Endodermal cell (in vitro differentiated cells): ENCODE data around the gene ST6GALNAC2. TPM values are rescaled to one million over a fixed set of nuclear protein-coding genes. Genes with fewer than 3 reads are reported as not detected.

Source experiments
- DNase-seq: peaks from one replicate; pipeline ENCODE4 v3.0.0-alpha.2; 2017
- H3K27ac ChIP-seq: 2 replicates; pipeline ENCODE4 v1.5.1; 2013; ENCODE audit warnings: mild to moderate bottlenecking, low read depth, low read length, moderate library complexity
- H3K27me3 ChIP-seq: 2 replicates; pipeline ENCODE4 v1.6.1; 2013; ENCODE audit warnings: mild to moderate bottlenecking, low read length, moderate library complexity; ENCODE audit not compliant: insufficient read depth, control insufficient read depth, poor library complexity, severe bottlenecking
- H3K36me3 ChIP-seq: 2 replicates; pipeline ENCODE4 v1.7.0; 2013; ENCODE audit warnings: mild to moderate bottlenecking, low read length, moderate library complexity; ENCODE audit not compliant: control insufficient read depth, insufficient read depth
- H3K4me1 ChIP-seq: one replicate; pipeline ENCODE4 v1.7.0; 2013; ENCODE audit warnings: low read length; ENCODE audit not compliant: control insufficient read depth, insufficient read depth
- H3K4me3 ChIP-seq: 2 replicates; pipeline ENCODE4 v1.5.1; 2013; ENCODE audit warnings: mild to moderate bottlenecking, low read length, moderate library complexity
- H3K9ac ChIP-seq: 2 replicates; pipeline ENCODE4 v1.6.1; 2013; ENCODE audit warnings: mild to moderate bottlenecking, low read length, moderate library complexity; ENCODE audit not compliant: poor library complexity, severe bottlenecking; ENCODE audit errors: extremely low read depth
- H3K9me3 ChIP-seq: 2 replicates; pipeline ENCODE4 v1.6.1; 2013; ENCODE audit warnings: mild to moderate bottlenecking, low read length, moderate library complexity; ENCODE audit not compliant: control insufficient read depth
- H3K27ac Mint-ChIP-seq: 2 replicates; pipeline ENCODE4 v1.8.0; 2020; ENCODE audit warnings: mixed read lengths
- H3K27me3 Mint-ChIP-seq: 2 replicates; pipeline ENCODE4 v1.8.0; 2021; ENCODE audit warnings: mild to moderate bottlenecking, mixed read lengths; ENCODE audit not compliant: insufficient read depth
- H3K36me3 Mint-ChIP-seq: 2 replicates; pipeline ENCODE4 v1.8.0; 2020; ENCODE audit warnings: low read depth, mixed read lengths
- H3K4me1 Mint-ChIP-seq: 2 replicates; pipeline ENCODE4 v1.8.0; 2020; ENCODE audit warnings: mixed read lengths
- H3K4me3 Mint-ChIP-seq: 2 replicates; pipeline ENCODE4 v1.8.0; 2020; ENCODE audit warnings: mild to moderate bottlenecking, moderate library complexity, mixed read lengths
- H3K9me3 Mint-ChIP-seq: 2 replicates; pipeline ENCODE4 v1.8.0; 2020; ENCODE audit warnings: mild to moderate bottlenecking, mixed read lengths
- WGBS, 2 experiments: methylation state at CpG; one replicate each; pipeline versions ENCODE4 v1.1.5 to v1.1.7; 2013; ENCODE audit warnings: missing lambda C conversion rate in 2 of 2, mixed read lengths in 1 of 2; ENCODE audit not compliant: insufficient coverage in 1 of 2, insufficient read length in 1 of 2; 5-methylcytosine and 5-hydroxymethylcytosine counted together
- total RNA-seq, 2 donors: library from RNA; stranded (reverse); fragmentation: NEBNext Ultra II Directional in 1 of 2; extraction: Animal tissue kit (Norgen Biotek cat#: 25700) in 1 of 2; gene quantifications; 2 replicates in 1 of 2; 3 replicates in 1 of 2; pipeline ENCODE4 v1.2.1, GENCODE V29; 2021
- TF ChIP-seq, protein P1 (sequence below): fragments of 200-600 bp; sonication (generic); conservative IDR thresholded peaks from 2 replicates; pipeline ENCODE4 v1.5.0; 2021; ENCODE audit warnings: antibody characterized with exemption, mild to moderate bottlenecking

Gene ST6GALNAC2
- total RNA-seq, 2 donors from 2014 or later, result 15.1 to 26.9 TPM

DNA sequence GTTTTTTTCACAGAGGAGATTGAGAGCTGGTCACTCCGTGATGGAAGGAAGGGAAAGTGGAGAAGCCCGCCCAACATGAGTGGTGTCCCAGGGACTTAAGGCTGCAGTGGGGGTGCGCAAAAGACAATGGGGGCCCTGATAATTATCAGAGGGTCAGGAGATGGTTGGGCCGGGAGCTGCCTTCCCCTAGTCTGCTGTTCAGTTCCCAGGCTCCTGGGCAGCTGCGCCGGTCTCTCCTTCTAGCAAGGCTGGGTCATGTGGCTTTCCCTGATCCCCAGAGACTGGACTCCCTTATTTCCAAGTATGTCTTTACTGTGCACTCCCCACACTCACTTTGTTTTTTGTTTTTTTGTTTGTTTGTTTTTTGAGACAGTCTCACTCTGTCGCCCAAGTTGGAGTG is 64.4 kb downstream of the ST6GALNAC2 start:
- TF ChIP-seq, protein P1, sequence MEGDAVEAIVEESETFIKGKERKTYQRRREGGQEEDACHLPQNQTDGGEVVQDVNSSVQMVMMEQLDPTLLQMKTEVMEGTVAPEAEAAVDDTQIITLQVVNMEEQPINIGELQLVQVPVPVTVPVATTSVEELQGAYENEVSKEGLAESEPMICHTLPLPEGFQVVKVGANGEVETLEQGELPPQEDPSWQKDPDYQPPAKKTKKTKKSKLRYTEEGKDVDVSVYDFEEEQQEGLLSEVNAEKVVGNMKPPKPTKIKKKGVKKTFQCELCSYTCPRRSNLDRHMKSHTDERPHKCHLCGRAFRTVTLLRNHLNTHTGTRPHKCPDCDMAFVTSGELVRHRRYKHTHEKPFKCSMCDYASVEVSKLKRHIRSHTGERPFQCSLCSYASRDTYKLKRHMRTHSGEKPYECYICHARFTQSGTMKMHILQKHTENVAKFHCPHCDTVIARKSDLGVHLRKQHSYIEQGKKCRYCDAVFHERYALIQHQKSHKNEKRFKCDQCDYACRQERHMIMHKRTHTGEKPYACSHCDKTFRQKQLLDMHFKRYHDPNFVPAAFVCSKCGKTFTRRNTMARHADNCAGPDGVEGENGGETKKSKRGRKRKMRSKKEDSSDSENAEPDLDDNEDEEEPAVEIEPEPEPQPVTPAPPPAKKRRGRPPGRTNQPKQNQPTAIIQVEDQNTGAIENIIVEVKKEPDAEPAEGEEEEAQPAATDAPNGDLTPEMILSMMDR, result no peak
- Histone ChIP-seq H3K27me3 (peaks cover 5% of the 10 kb centered on the region), H3K4me3 (no peak overlapping the region), H3K36me3 (no peaks in the 10 kb centered on the region), H3K27ac (no peak overlapping the region), H3K4me1 (no peaks in the 10 kb centered on the region), H3K9me3 (no peaks in the 10 kb centered on the region), H3K9ac (no peak overlapping the region)
- H3K9me3 Mint-ChIP-seq, result no peaks in the 10 kb centered on the region
- no peak overlapping the region for H3K27ac Mint-ChIP-seq
- WGBS, 2 experiments, result 92 to 94% methylated on average over 5 to 7 of the region's 7 CpGs
- no peaks in the 10 kb centered on the region for H3K36me3 Mint-ChIP-seq
- no peak overlapping the region for H3K4me3 Mint-ChIP-seq
- peaks cover 6% of the 10 kb centered on the region for H3K4me1 Mint-ChIP-seq
- peaks cover 21% of the 10 kb centered on the region for H3K27me3 Mint-ChIP-seq
- no peak for DNase-seq

DNA sequence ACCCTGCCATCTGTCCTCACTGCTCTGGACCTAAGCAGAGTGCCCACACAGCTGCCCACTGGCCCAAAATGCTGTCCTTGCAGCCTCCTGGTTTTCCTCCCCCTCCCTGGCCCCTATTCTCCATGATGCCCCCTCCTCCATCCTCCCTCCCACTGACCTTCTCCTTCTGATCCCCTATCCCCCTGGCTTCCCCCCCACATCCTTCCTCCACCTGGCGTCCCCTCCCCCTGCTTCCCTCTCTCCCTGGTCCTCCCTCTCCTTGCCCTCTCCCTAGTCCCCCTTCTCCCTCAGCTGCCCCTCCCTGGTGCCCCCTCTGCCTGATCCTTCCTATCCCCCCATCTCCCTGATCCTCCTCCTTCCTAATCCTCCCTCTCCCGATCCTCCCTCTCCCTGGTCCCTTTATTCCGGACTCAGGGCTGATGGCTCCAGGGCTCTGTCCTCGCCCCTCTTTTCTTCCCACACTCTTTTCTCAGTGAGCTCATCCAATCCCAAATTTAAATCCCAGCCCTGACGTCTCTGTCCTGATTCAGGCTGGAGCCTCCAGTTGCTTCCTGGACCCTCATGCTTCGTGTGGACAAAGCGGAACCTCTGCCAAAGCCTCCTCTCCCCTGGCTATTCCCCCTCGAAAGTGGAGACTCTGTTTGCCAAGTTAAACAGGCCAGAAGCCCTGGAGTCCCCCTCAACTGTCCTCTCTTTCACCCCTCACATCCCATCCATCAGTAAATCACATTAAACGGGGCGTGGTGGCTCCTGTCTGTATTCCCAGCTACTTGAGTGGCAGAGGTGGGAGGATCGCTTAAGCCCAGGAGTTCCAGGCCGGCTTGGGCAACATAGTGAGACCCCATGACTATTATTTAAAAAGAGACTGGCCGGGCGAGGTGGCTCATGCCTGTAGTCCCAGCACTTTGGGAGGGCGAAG is 66.4 kb downstream of the ST6GALNAC2 start:
- Mint-ChIP-seq H3K4me1 (peaks cover 2% of the 10 kb centered on the region), H3K27me3 (peaks cover 17% of the 10 kb centered on the region), H3K36me3 (no peaks in the 10 kb centered on the region), H3K9me3 (no peaks in the 10 kb centered on the region), H3K4me3 (no peak overlapping the region), H3K27ac (no peak overlapping the region)
- H3K9me3 ChIP-seq, result no peaks in the 10 kb centered on the region
- H3K27ac ChIP-seq, result no peak overlapping the region
- no peak overlapping the region for H3K4me3 ChIP-seq
- no peaks in the 10 kb centered on the region for H3K4me1 ChIP-seq
- no peaks in the 10 kb centered on the region for H3K36me3 ChIP-seq
- TF ChIP-seq, protein P1, result no peak
- H3K27me3 ChIP-seq, result peaks cover 5% of the 10 kb centered on the region
- no peak overlapping the region for H3K9ac ChIP-seq
- WGBS, 2 experiments, result 79 to 83% methylated on average over 13 to 15 of the region's 15 CpGs
- DNase-seq, result no peak

DNA sequence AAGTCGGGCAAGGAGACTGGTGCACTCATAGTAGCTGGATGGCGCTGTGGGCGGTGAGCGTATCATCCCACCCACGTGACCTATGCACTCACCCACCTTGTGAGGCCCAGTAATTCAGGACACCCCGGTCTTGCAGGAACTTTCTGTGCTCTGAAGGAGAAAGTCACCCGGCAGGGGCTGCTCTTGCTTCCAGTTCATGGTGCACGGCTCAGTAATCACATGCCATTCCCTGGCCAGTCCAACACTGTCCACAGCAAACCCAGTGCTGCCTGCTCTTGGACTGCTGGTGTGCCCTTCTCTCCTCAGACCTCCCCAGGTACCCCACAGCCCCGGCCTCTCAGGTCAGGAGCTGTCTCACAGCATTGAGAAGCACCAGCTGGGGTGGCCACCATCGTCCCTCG is 68.0 kb downstream of the ST6GALNAC2 start:
- TF ChIP-seq, protein P1, result no peak
- Histone ChIP-seq H3K36me3 (no peaks in the 10 kb centered on the region), H3K27me3 (no peaks in the 10 kb centered on the region), H3K4me1 (no peaks in the 10 kb centered on the region), H3K9ac (no peak overlapping the region), H3K9me3 (no peaks in the 10 kb centered on the region), H3K27ac (no peak overlapping the region), H3K4me3 (no peak overlapping the region)
- WGBS, 2 experiments, result 93 to 95% methylated on average over 10 to 11 of the region's 11 CpGs
- DNase-seq, result no peak
- H3K4me3 Mint-ChIP-seq, result no peak overlapping the region
- no peaks in the 10 kb centered on the region for H3K36me3 Mint-ChIP-seq
- no peaks in the 10 kb centered on the region for H3K9me3 Mint-ChIP-seq
- no peaks in the 10 kb centered on the region for H3K4me1 Mint-ChIP-seq
- H3K27ac Mint-ChIP-seq, result no peak overlapping the region
- H3K27me3 Mint-ChIP-seq, result peaks cover 6% of the 10 kb centered on the region

Other genes starting within 250 kb of the ST6GALNAC2 start
- gene PRPSAP1, start 231.9 kb downstream of the ST6GALNAC2 start, total RNA-seq, result 10 to 100 TPM; 60.9 to 89.8 TPM
- gene SPHK1, start 201.3 kb downstream of the ST6GALNAC2 start, total RNA-seq, result 1 to 10 TPM; 1.5 to 1.8 TPM
- gene UBE2O, start 132.7 kb downstream of the ST6GALNAC2 start, total RNA-seq, result 10 to 100 TPM; 45.4 to 46.5 TPM
- not detected for gene AANAT, start 118.3 kb downstream of the ST6GALNAC2 start, total RNA-seq
- gene RHBDF2, start 84.4 kb downstream of the ST6GALNAC2 start, total RNA-seq, result 10 to 100 TPM; 28.5 to 31.1 TPM
- 1 to 10 TPM; 2.0 to 3.4 TPM for gene CYGB, start 48.2 kb downstream of the ST6GALNAC2 start, total RNA-seq
- 1 to 10 TPM; 3.2 to 4.8 TPM for gene PRCD, start 45.8 kb downstream of the ST6GALNAC2 start, total RNA-seq
- not detected for gene ST6GALNAC1, start 57.9 kb upstream of the ST6GALNAC2 start, total RNA-seq
- gene MXRA7, start 125.1 kb upstream of the ST6GALNAC2 start, total RNA-seq, result 10 to 100 TPM; 61.6 to 77.1 TPM
- gene JMJD6, start 140.7 kb upstream of the ST6GALNAC2 start, total RNA-seq, result 10 to 100 TPM; 17.0 to 20.3 TPM
- 10 to 100 TPM; 31.3 to 39.9 TPM for gene METTL23, start 141.0 kb upstream of the ST6GALNAC2 start, total RNA-seq
- 100 to 1,000 TPM; 255 to 307 TPM for gene SRSF2, start 151.5 kb upstream of the ST6GALNAC2 start, total RNA-seq
- gene MFSD11, start 152.3 kb upstream of the ST6GALNAC2 start, total RNA-seq, result 10 to 100 TPM; 29.3 to 33.3 TPM